Smooth muscle cell (in vitro differentiated cells): Measurements from ENCODE around the gene TMBIM1. TPM values are rescaled to one million over a fixed set of nuclear protein-coding genes. Genes with fewer than 3 reads are reported as not detected.
A peak's percentile ranks its signal among the peaks of the same experiment; 100 is the strongest.

Experiments
- DNase-seq: peaks from one replicate; lab custom pipeline; 2025; ENCODE audit not compliant: unreplicated experiment; lab: John Stamatoyannopoulos, UW
- H2AFZ ChIP-seq: fragments of 200-600 bp; sonication (generic); 2 replicates; pipeline ENCODE4 v1.6.0; 2016; ENCODE audit warnings: antibody characterized with exemption, low read depth, mild to moderate bottlenecking
- H3F3A ChIP-seq: fragments of 200-600 bp; sonication (generic); 2 replicates; pipeline ENCODE4 v1.6.0; 2017; ENCODE audit warnings: antibody characterized with exemption, low read depth
- H3K27ac ChIP-seq: fragments of 200-600 bp; sonication (generic); 2 replicates; pipeline ENCODE4 v1.5.1; 2016; ENCODE audit warnings: low read depth, mild to moderate bottlenecking
- H3K27me3 ChIP-seq: fragments of 200-600 bp; sonication (generic); 2 replicates; pipeline ENCODE4 v1.6.1; 2016; ENCODE audit warnings: low read depth, mild to moderate bottlenecking
- H3K36me3 ChIP-seq: fragments of 200-600 bp; sonication (generic); 2 replicates; pipeline ENCODE4 v1.5.1; 2016; ENCODE audit warnings: low read depth
- H3K4me1 ChIP-seq: fragments of 200-600 bp; sonication (generic); 2 replicates; pipeline ENCODE4 v1.5.1; 2016; ENCODE audit warnings: low read depth
- H3K4me2 ChIP-seq: fragments of 200-600 bp; sonication (generic); 2 replicates; pipeline ENCODE4 v1.6.0; 2016; ENCODE audit warnings: mild to moderate bottlenecking
- H3K4me3 ChIP-seq: fragments of 200-600 bp; sonication (generic); 2 replicates; pipeline ENCODE4 v1.5.1; 2016; ENCODE audit warnings: mild to moderate bottlenecking
- H3K79me2 ChIP-seq: fragments of 200-600 bp; sonication (generic); 2 replicates; pipeline ENCODE4 v1.6.0; 2016; ENCODE audit warnings: low read depth, mild to moderate bottlenecking
- H3K9ac ChIP-seq: fragments of 200-600 bp; sonication (generic); 2 replicates; pipeline ENCODE4 v1.6.0; 2016; ENCODE audit warnings: low read depth
- H3K9me3 ChIP-seq: fragments of 200-600 bp; sonication (generic); replicated peaks from 2 replicates; pipeline ENCODE4 v1.5.1; 2016; ENCODE audit warnings: low read depth
- H4K20me1 ChIP-seq: fragments of 200-600 bp; sonication (generic); 2 replicates; pipeline ENCODE4 v1.6.0; 2016; ENCODE audit warnings: low read depth
- CTCF ChIP-seq: fragments of 200-600 bp; sonication (generic); IDR thresholded peaks from 2 replicates; pipeline ENCODE4 v1.5.1; 2017; ENCODE audit warnings: borderline replicate concordance, mild to moderate bottlenecking, antibody characterized with exemption; ENCODE audit not compliant: insufficient read depth, poor library complexity, severe bottlenecking
- WGBS: methylation state at CpG from one replicate; pipeline ENCODE4 v1.1.7; 2016; ENCODE audit warnings: low lambda C conversion rate; 5-methylcytosine and 5-hydroxymethylcytosine counted together
- polyA plus RNA-seq: library from polyadenylated mRNA; unstranded; fragments of >200 nt; fragmentation: Nextera tagmentation; extraction: Ambion mirVana; gene quantifications from 2 replicates; pipeline ENCODE4 v1.2.1, GENCODE V29; 2016
- total RNA-seq: library from RNA; depleted of rRNA; stranded (reverse); fragments of >200 nt; gene quantifications from 2 replicates; pipeline ENCODE4 v1.2.3, GENCODE V29; 2014

The TMBIM1 gene
- total and polyA plus RNA-seq, 2 experiments from 2014 or later = 109 to 121 TPM

GRCh38 chr2:218334531-218334930 is 42.2 kb upstream of the TMBIM1 start:
- H3K4me2 ChIP-seq = no peak overlapping the region
- WGBS = 99% methylated on average over 3 of the region's 3 CpGs
- no peaks in the 10 kb centered on the region for H4K20me1 ChIP-seq
- peaks cover 6% of the 10 kb centered on the region for H3K79me2 ChIP-seq
- no peak overlapping the region for H2AFZ ChIP-seq
- no peaks in the 10 kb centered on the region for H3K9me3 ChIP-seq
- peaks cover 10% of the 10 kb centered on the region for H3F3A ChIP-seq
- no peak overlapping the region for H3K4me3 ChIP-seq
- DNase-seq = no peak
- H3K9ac ChIP-seq = no peak overlapping the region
- H3K36me3 ChIP-seq = no peaks in the 10 kb centered on the region
- no peak overlapping the region for H3K27ac ChIP-seq
- no peaks in the 10 kb centered on the region for H3K27me3 ChIP-seq
- no peak for TF ChIP-seq CTCF
- peaks cover 18% of the 10 kb centered on the region for H3K4me1 ChIP-seq

- peaks cover 10% of the 10 kb centered on the region for H3K79me2 ChIP-seq
- H3K36me3 ChIP-seq = no peaks in the 10 kb centered on the region
- H2AFZ ChIP-seq = peak overlapping the region; percentile 47
- no peaks in the 10 kb centered on the region for H4K20me1 ChIP-seq
- peak overlapping the region; percentile 1 for H3K9ac ChIP-seq
- H3K9me3 ChIP-seq = no peaks in the 10 kb centered on the region
- peak; percentile 15 for DNase-seq
- peaks cover 10% of the 10 kb centered on the region for H3F3A ChIP-seq
- WGBS = 32% methylated on average over 16 of the region's 16 CpGs
- no peak overlapping the region for H3K4me3 ChIP-seq
- peak overlapping the region; percentile 74 for H3K4me2 ChIP-seq
- H3K4me1 ChIP-seq = peaks cover 21% of the 10 kb centered on the region
- no peak for TF ChIP-seq CTCF
- H3K27ac ChIP-seq = peak overlapping the region; percentile 75
- no peaks in the 10 kb centered on the region for H3K27me3 ChIP-seq
Observed at GRCh38 chr2:218332920-218333645, 40.8 kb upstream of the TMBIM1 start.

GRCh38 chr2:218332288-218332687 is 40.0 kb upstream of the TMBIM1 start:
- Histone ChIP-seq H3K27me3 (no peaks in the 10 kb centered on the region), H3K9ac (no peak overlapping the region), H3F3A (peaks cover 10% of the 10 kb centered on the region), H3K9me3 (no peaks in the 10 kb centered on the region), H3K36me3 (no peaks in the 10 kb centered on the region), H3K4me1 (peaks cover 22% of the 10 kb centered on the region), H3K4me3 (no peak overlapping the region), H4K20me1 (no peaks in the 10 kb centered on the region), H3K4me2 (peak overlapping the region; percentile 74), H3K79me2 (peaks cover 10% of the 10 kb centered on the region), H3K27ac (peak overlapping the region; percentile 75), H2AFZ (no peak overlapping the region)
- 75% methylated on average over 1 of the region's 1 CpG for WGBS
- TF ChIP-seq CTCF = no peak
- no peak for DNase-seq

GRCh38 chr2:218331745-218332144 is 39.4 kb upstream of the TMBIM1 start:
- H4K20me1 ChIP-seq = no peaks in the 10 kb centered on the region
- peak overlapping the region; percentile 74 for H3K4me2 ChIP-seq
- H3K4me1 ChIP-seq = peaks cover 23% of the 10 kb centered on the region
- peaks cover 10% of the 10 kb centered on the region for H3F3A ChIP-seq
- no peaks in the 10 kb centered on the region for H3K9me3 ChIP-seq
- peak overlapping the region; percentile 75 for H3K27ac ChIP-seq
- H3K27me3 ChIP-seq = no peaks in the 10 kb centered on the region
- H2AFZ ChIP-seq = no peak overlapping the region
- DNase-seq = no peak
- no peak overlapping the region for H3K9ac ChIP-seq
- H3K79me2 ChIP-seq = peaks cover 14% of the 10 kb centered on the region
- WGBS = 72% methylated on average over 8 of the region's 8 CpGs
- no peaks in the 10 kb centered on the region for H3K36me3 ChIP-seq
- no peak overlapping the region for H3K4me3 ChIP-seq
- TF ChIP-seq CTCF = no peak
